ENCODE data around the gene OR10X1. TPM values are rescaled to one million over a fixed set of nuclear protein-coding genes. Genes with fewer than 3 reads are reported as not detected.

The OR10X1 gene
- total RNA-seq, 1 experiment from 2014 or later = not detected

DNA sequence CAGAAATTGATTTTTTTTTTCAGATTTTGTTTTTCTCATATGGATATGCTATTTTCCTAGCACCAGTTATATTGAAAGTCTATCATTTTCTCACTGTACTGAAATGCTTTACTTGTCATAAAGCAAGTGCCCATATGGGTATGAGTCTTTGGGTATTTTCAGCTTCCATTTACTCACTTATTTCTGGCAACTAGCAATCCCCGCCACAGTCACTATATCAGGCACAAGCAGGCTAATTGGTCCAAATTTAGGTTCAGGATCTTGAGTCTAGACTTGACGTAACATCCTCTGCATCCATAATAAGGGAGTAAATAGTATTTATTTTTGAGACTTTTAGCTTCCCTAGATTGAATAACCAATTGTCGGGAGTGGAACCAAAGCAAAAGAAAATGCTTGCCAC lies 2.1 kb downstream of the OR10X1 start:
- no peak overlapping the region for H3K56ac ChIP-seq (ENCODE audit: insufficient read length, low read depth, low read length)
- no peaks in the 10 kb centered on the region for H3K4me1 Mint-ChIP-seq
- H3K27me3 Mint-ChIP-seq (ENCODE audit: low read depth) = no peaks in the 10 kb centered on the region; the same call in 1 of the 2 replicates
- H3K23me2 ChIP-seq (ENCODE audit: insufficient read length, low read depth, low read length, poor library complexity, severe bottlenecking) = no peaks in the 10 kb centered on the region
- H3K9me3 ChIP-seq (ENCODE audit: control insufficient read depth, low read depth, low read length) = no peaks in the 10 kb centered on the region
- no peak overlapping the region for H3K27ac ChIP-seq (ENCODE audit: insufficient read length, low read depth, low read length)
- H3K4me3 Mint-ChIP-seq = no peak overlapping the region
- TF ChIP-seq, protein P1, sequence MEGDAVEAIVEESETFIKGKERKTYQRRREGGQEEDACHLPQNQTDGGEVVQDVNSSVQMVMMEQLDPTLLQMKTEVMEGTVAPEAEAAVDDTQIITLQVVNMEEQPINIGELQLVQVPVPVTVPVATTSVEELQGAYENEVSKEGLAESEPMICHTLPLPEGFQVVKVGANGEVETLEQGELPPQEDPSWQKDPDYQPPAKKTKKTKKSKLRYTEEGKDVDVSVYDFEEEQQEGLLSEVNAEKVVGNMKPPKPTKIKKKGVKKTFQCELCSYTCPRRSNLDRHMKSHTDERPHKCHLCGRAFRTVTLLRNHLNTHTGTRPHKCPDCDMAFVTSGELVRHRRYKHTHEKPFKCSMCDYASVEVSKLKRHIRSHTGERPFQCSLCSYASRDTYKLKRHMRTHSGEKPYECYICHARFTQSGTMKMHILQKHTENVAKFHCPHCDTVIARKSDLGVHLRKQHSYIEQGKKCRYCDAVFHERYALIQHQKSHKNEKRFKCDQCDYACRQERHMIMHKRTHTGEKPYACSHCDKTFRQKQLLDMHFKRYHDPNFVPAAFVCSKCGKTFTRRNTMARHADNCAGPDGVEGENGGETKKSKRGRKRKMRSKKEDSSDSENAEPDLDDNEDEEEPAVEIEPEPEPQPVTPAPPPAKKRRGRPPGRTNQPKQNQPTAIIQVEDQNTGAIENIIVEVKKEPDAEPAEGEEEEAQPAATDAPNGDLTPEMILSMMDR (conservative IDR thresholded peaks at IDR 0.05) = no peak
- H3K23ac ChIP-seq (ENCODE audit: insufficient read length, low read depth, low read length) = no peak overlapping the region
- no peak overlapping the region for H2BK20ac ChIP-seq (ENCODE audit: low read depth, low read length, poor library complexity, severe bottlenecking)
- no peak overlapping the region for H2AK5ac ChIP-seq (ENCODE audit: insufficient read length, low read length)
- no CpG with 5 or more reads among the region's 3 CpGs for WGBS (ENCODE audit: extremely low coverage, insufficient read length, low lambda C conversion rate)
- H3K9me3 Mint-ChIP-seq = no peaks in the 10 kb centered on the region
- no peak overlapping the region for H2BK12ac ChIP-seq (ENCODE audit: insufficient read length, low read depth, low read length)
- no peak overlapping the region for H4K8ac ChIP-seq (replicated peaks; ENCODE audit: insufficient read length, low read depth, low read length)
- H2BK15ac ChIP-seq (ENCODE audit: low read depth, low read length) = no peak overlapping the region
- H3K9ac ChIP-seq (ENCODE audit: extremely low read depth, insufficient read length, low read length) = no peak overlapping the region
- no peak overlapping the region for H3T11ph ChIP-seq (ENCODE audit: low read length)
- no peak overlapping the region for H3K18ac ChIP-seq (ENCODE audit: insufficient read length, low read depth, low read length)
- no peaks in the 10 kb centered on the region for H3K36me3 Mint-ChIP-seq (ENCODE audit: insufficient read depth in 1 of 3, low read depth in 3 of 3)
- no peaks in the 10 kb centered on the region for H4K20me1 ChIP-seq (ENCODE audit: control insufficient read depth, insufficient read depth, insufficient read length)
- no peak for DNase-seq
- no peaks in the 10 kb centered on the region for H3K79me1 ChIP-seq (ENCODE audit: insufficient read depth, low read depth, low read length, poor library complexity, severe bottlenecking)
- no peak overlapping the region for H2AFZ ChIP-seq (ENCODE audit: low read length)
- H3K27ac Mint-ChIP-seq = no peak overlapping the region
- no peak overlapping the region for H2BK5ac ChIP-seq (ENCODE audit: insufficient read length, low read length)
- no peak overlapping the region for H3K4me2 ChIP-seq (ENCODE audit: insufficient read depth, insufficient read length, low read length)
- H2BK120ac ChIP-seq (ENCODE audit: low read depth, low read length, poor library complexity, severe bottlenecking) = no peak overlapping the region
- no peaks in the 10 kb centered on the region for H3K27me3 ChIP-seq (ENCODE audit: insufficient read depth, low read length)
- no peaks in the 10 kb centered on the region for H3K79me2 ChIP-seq (ENCODE audit: insufficient read depth, low read length)
- no peak overlapping the region for H4K91ac ChIP-seq (ENCODE audit: insufficient read length, low read depth, low read length)
- H3K4me1 ChIP-seq (ENCODE audit: insufficient read depth, low read length) = no peaks in the 10 kb centered on the region
- H3K4ac ChIP-seq (ENCODE audit: low read depth, low read length) = no peak overlapping the region
- no peak overlapping the region for H3K14ac ChIP-seq (ENCODE audit: insufficient read depth, low read length)
- H4K5ac ChIP-seq (ENCODE audit: insufficient read length, low read depth, low read length) = no peak overlapping the region

Measured in H9 (cell line).